Osteocyte (in vitro differentiated cells): ENCODE results near the gene CHRD. TPM values are rescaled to one million over a fixed set of nuclear protein-coding genes. Genes with fewer than 3 reads are reported as not detected.
A peak's percentile ranks its signal among the peaks of the same experiment; 100 is the strongest.

Experiments used
- DNase-seq: peaks from one replicate; pipeline ENCODE4 v3.0.0; 2021; ENCODE audit warnings: mixed read lengths; ENCODE audit not compliant: unreplicated experiment; ENCODE audit errors: extremely low spot score
- H3K27ac Mint-ChIP-seq: one replicate; pipeline ENCODE4 v1.8.0; 2021; ENCODE audit warnings: mild to moderate bottlenecking, mixed read lengths; ENCODE audit not compliant: unreplicated experiment
- H3K27me3 Mint-ChIP-seq: one replicate; pipeline ENCODE4 v1.8.0; 2021; ENCODE audit warnings: mixed read lengths; ENCODE audit not compliant: unreplicated experiment
- H3K36me3 Mint-ChIP-seq: one replicate; pipeline ENCODE4 v1.8.0; 2021; ENCODE audit warnings: mixed read lengths; ENCODE audit not compliant: unreplicated experiment
- H3K4me1 Mint-ChIP-seq: one replicate; pipeline ENCODE4 v1.8.0; 2021; ENCODE audit warnings: mixed read lengths; ENCODE audit not compliant: unreplicated experiment
- H3K4me3 Mint-ChIP-seq: one replicate; pipeline ENCODE4 v1.8.0; 2021; ENCODE audit warnings: mild to moderate bottlenecking, moderate library complexity, mixed read lengths; ENCODE audit not compliant: unreplicated experiment
- H3K9me3 Mint-ChIP-seq: one replicate; pipeline ENCODE4 v1.8.0; 2021; ENCODE audit warnings: mixed read lengths; ENCODE audit not compliant: unreplicated experiment
- CTCF ChIP-seq: fragments of 200-600 bp; sonication (generic); IDR thresholded peaks from 2 replicates; pipeline ENCODE4 v1.5.0; 2021; ENCODE audit warnings: antibody characterized with exemption, mild to moderate bottlenecking, moderate library complexity
- total RNA-seq: library from RNA; stranded (reverse); gene quantifications from 2 replicates; pipeline ENCODE4 v1.2.1, GENCODE V29; 2021

The CHRD gene
- total RNA-seq, 1 donor from 2014 or later, result 4.4 TPM

- no peaks in the 10 kb centered on the region for H3K9me3 Mint-ChIP-seq
- no peak for DNase-seq
- H3K27me3 Mint-ChIP-seq, result no peaks in the 10 kb centered on the region
- peak overlapping the region; percentile 78 for H3K27ac Mint-ChIP-seq
- peaks cover 40% of the 10 kb centered on the region for H3K36me3 Mint-ChIP-seq
- TF ChIP-seq CTCF, result no peak
- peak overlapping the region; percentile 26 for H3K4me3 Mint-ChIP-seq
- peaks cover 34% of the 10 kb centered on the region for H3K4me1 Mint-ChIP-seq
These were observed 45.2 kb upstream of the CHRD start for GRCh38 chr3:184334470-184335158.

- Mint-ChIP-seq H3K27ac (peak overlapping the region; percentile 91), H3K9me3 (no peaks in the 10 kb centered on the region), H3K4me1 (peaks cover 34% of the 10 kb centered on the region), H3K4me3 (peak overlapping the region; percentile 79), H3K36me3 (peaks cover 35% of the 10 kb centered on the region), H3K27me3 (no peaks in the 10 kb centered on the region)
- no peak for TF ChIP-seq CTCF
- DNase-seq, result no peak
These were observed 44.6 kb upstream of the CHRD start for GRCh38 chr3:184335291-184335660.

GRCh38 chr3:184335661-184336546 is 44.0 kb upstream of the CHRD start:
- H3K27me3 Mint-ChIP-seq, result no peaks in the 10 kb centered on the region
- H3K4me1 Mint-ChIP-seq, result peaks cover 35% of the 10 kb centered on the region
- no peaks in the 10 kb centered on the region for H3K9me3 Mint-ChIP-seq
- H3K36me3 Mint-ChIP-seq, result peaks cover 34% of the 10 kb centered on the region
- peak overlapping the region; percentile 79 for H3K4me3 Mint-ChIP-seq
- DNase-seq, result peak; percentile 92
- TF ChIP-seq CTCF, result no peak
- peak overlapping the region; percentile 91 for H3K27ac Mint-ChIP-seq

- peaks cover 27% of the 10 kb centered on the region for H3K36me3 Mint-ChIP-seq
- no peak for DNase-seq
- no peak for TF ChIP-seq CTCF
- peak overlapping the region; percentile 91 for H3K27ac Mint-ChIP-seq
- peak overlapping the region; percentile 79 for H3K4me3 Mint-ChIP-seq
- no peaks in the 10 kb centered on the region for H3K9me3 Mint-ChIP-seq
- H3K4me1 Mint-ChIP-seq, result peaks cover 34% of the 10 kb centered on the region
- no peaks in the 10 kb centered on the region for H3K27me3 Mint-ChIP-seq
These were observed 43.1 kb upstream of the CHRD start for GRCh38 chr3:184336547-184337398.
